GM23248 (cell line): ENCODE results near the gene COBLL1.

Experiments used
- EZH2 ChIP-seq: fragments of 200-600 bp; sonication (generic); IDR thresholded peaks from 2 replicates; pipeline ENCODE4 v1.6.1; 2018; ENCODE audit warnings: antibody characterized with exemption, mild to moderate bottlenecking; ENCODE audit not compliant: insufficient read depth, poor library complexity, severe bottlenecking
- EZH2phosphoT487 ChIP-seq: fragments of 200-600 bp; sonication (generic); IDR thresholded peaks from 2 replicates; pipeline ENCODE4 v1.6.1; 2018; ENCODE audit warnings: antibody characterized with exemption, moderate library complexity, mild to moderate bottlenecking, low read depth; ENCODE audit not compliant: insufficient read depth

DNA sequence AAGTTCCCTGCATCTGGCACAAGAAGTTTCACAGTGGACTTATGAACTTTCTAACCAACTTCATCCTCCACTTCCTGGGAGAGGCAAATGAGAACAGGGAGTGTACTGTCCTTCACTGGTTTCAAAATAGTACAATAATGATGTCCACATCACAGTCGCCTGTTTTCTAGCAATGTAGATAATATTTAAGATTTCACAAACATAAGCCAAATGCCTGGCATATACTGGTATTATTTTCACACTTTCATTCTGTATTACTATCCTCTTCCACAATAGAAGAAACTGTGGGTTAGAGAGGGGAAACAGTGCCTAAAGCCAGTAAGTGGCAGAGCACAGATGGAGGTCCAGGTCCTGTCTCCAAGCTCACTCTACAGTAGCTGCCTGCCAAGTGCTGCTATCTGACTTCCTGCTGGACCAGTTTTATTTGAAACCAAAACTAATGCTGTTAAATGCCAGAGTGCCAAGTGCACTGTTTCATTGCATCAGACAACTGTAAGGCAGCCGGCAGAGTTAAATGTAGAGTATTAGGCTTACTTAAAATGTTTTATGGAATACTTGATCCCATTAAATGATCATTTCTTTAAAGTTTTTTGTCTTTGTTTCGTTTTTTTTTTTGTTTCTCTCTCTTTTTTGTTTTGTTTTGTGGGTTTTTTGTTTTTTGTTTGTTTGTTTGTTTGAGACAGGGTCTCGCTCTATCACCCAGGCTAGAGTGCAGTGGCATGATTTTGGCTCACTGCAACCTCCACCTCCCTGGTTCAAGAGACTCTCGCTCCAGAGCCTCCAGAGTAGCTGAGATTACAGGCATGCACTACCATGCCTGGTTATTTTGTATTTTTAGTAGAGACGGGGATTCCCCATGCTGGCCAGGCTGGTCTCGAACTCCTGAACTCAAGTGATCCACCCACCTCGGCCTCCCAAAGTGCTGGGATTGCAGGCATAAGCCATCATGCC, 15.1 kb downstream of the COBLL1 start:
- TF ChIP-seq EZH2phosphoT487 (no peak), EZH2 (no peak)
